HEK293 (cell line): Measurements from ENCODE around the gene MBP.

Source experiments
- CTCF ChIP-seq: fragments of 450-650 bp; formaldehyde crosslinking; IDR thresholded peaks from 2 replicates; pipeline ENCODE4 v1.5.1; 2016; ENCODE audit warnings: missing biosample characterization, missing genetic modification characterization
- HOXC10 ChIP-seq: sonication (generic); formaldehyde crosslinking; IDR thresholded peaks from 2 replicates; pipeline ENCODE4 v1.8.1; 2023; ENCODE audit warnings: mild to moderate bottlenecking, missing genetic modification reagents
- PRDM1 ChIP-seq: fragments of 450-650 bp; formaldehyde crosslinking; IDR thresholded peaks from 2 replicates; pipeline ENCODE4; 2016; ENCODE audit warnings: missing biosample characterization, missing genetic modification characterization
- PRDM10 ChIP-seq: fragments of 450-650 bp; formaldehyde crosslinking; IDR thresholded peaks from 2 replicates; pipeline ENCODE4 v1.5.1; 2016; ENCODE audit warnings: missing biosample characterization, missing genetic modification characterization
- SALL2 ChIP-seq: fragments of 450-650 bp; formaldehyde crosslinking; IDR thresholded peaks from 2 replicates; pipeline ENCODE4 v1.5.0; 2017; ENCODE audit warnings: missing biosample characterization, mild to moderate bottlenecking, missing genetic modification characterization, borderline replicate concordance
- ZNF10 ChIP-seq: fragments of 450-650 bp; formaldehyde crosslinking; IDR thresholded peaks from 2 replicates; pipeline ENCODE4 v1.5.1; 2017; ENCODE audit warnings: missing biosample characterization, missing genetic modification characterization
- ZNF157 ChIP-seq: fragments of 450-650 bp; formaldehyde crosslinking; IDR thresholded peaks from 2 replicates; pipeline ENCODE4 v1.5.1; 2016; ENCODE audit warnings: missing biosample characterization, missing genetic modification characterization
- ZNF433 ChIP-seq: fragments of 450-650 bp; formaldehyde crosslinking; IDR thresholded peaks from 2 replicates; pipeline ENCODE4 v1.5.1; 2016; ENCODE audit warnings: missing biosample characterization, missing genetic modification characterization, low read depth
- ZNF560 ChIP-seq: fragments of 450-650 bp; formaldehyde crosslinking; IDR thresholded peaks from 2 replicates; pipeline ENCODE4 v1.5.1; 2017; ENCODE audit warnings: missing biosample characterization, missing genetic modification characterization, borderline replicate concordance
- ZNF645 ChIP-seq: fragments of 450-650 bp; formaldehyde crosslinking; IDR thresholded peaks from 2 replicates; pipeline ENCODE4; 2016; ENCODE audit warnings: missing biosample characterization, missing genetic modification characterization
- ZNF785 ChIP-seq: fragments of 450-650 bp; formaldehyde crosslinking; IDR thresholded peaks from 2 replicates; pipeline ENCODE4 v1.5.1; 2016; ENCODE audit warnings: missing biosample characterization, missing genetic modification characterization

GRCh38 chr18:77129150-77129551 is 3.4 kb downstream of the MBP start:
- TF ChIP-seq ZNF785 (tag by site-specific recombination) (no peak), CTCF (no peak), ZNF645 (no peak), ZNF433 (tag by site-specific recombination) (no peak), HOXC10 (CRISPR knock-in tag) (no peak), PRDM1 (tag by site-specific recombination) (no peak), PRDM10 (no peak), ZNF10 (tag by site-specific recombination) (no peak), ZNF157 (no peak), ZNF560 (tag by site-specific recombination) (no peak), SALL2 (tag by site-specific recombination) (no peak)
